Stimulated activated CD8-positive, alpha-beta memory T cell treated with anti-CD3 and anti-CD28 coated beads, Interleukin-7, amount 100 ng/mL, for 48 hours (primary cell): Measurements from ENCODE around the gene VWA7.
"Not testable (repeated sequence)": the region's sequence is repeated elsewhere in the genome, so short reads cannot be mapped to it uniquely, and the experiment has no call there.

Source experiments
- DNase-seq, 2 donors: peaks; one replicate each; pipeline ENCODE4 v3.0.0-alpha.2; 2020; ENCODE audit warnings: low read depth in 1 of 2; ENCODE audit errors: extremely low read depth in 1 of 2

Gene VWA7

GRCh38 chr6:31776989-31777666 lies at the start of gene VWA7:
VWA7 (minus strand) TSS chr6:31777328; CDS start chr6:31776779, 549 bp downstream.
- peak; percentile 74 to 78 for DNase-seq

GRCh38 chr6:31826793-31827285 lies 49.7 kb upstream of the VWA7 start:
- DNase-seq = no peak

GRCh38 chr6:31825553-31825952 lies 48.4 kb upstream of the VWA7 start:
- no peak for DNase-seq

GRCh38 chr6:31823592-31824196 lies 46.6 kb upstream of the VWA7 start:
- not testable (repeated sequence) for DNase-seq

GRCh38 chr6:31822036-31822821 lies 45.1 kb upstream of the VWA7 start:
- no peak for DNase-seq

GRCh38 chr6:31821301-31822035 lies 44.3 kb upstream of the VWA7 start:
- DNase-seq = peak in 1 of 2 donors; percentile 57

- DNase-seq = not testable (repeated sequence)
These were observed 43.3 kb upstream of the VWA7 start for GRCh38 chr6:31820399-31820798.

- no peak for DNase-seq
These were observed 42.8 kb upstream of the VWA7 start for GRCh38 chr6:31819871-31820299.

GRCh38 chr6:31817929-31818511 lies 40.9 kb upstream of the VWA7 start:
- not testable (repeated sequence) for DNase-seq

GRCh38 chr6:31817133-31817928 lies 40.2 kb upstream of the VWA7 start:
- not testable (repeated sequence) for DNase-seq

GRCh38 chr6:31815025-31815838 lies 38.1 kb upstream of the VWA7 start, which contains the start of the genes HSPA1A and HSPA1L:
HSPA1A (plus strand) TSS chr6:31815543; CDS start chr6:31815757, 214 bp downstream.
HSPA1L (minus strand) TSS chr6:31815283; CDS start chr6:31811972, 3,311 bp downstream.
- DNase-seq = peak in 1 of 2 donors; percentile 69

- DNase-seq = peak in 1 of 2 donors; percentile 64
These were observed 37.5 kb upstream of the VWA7 start for GRCh38 chr6:31814677-31815024.

GRCh38 chr6:31813465-31813849 lies 36.3 kb upstream of the VWA7 start:
- DNase-seq = no peak

- DNase-seq = no peak
These were observed 34.5 kb upstream of the VWA7 start for GRCh38 chr6:31811645-31812044.

- DNase-seq = not testable (repeated sequence)
These were observed 31.5 kb upstream of the VWA7 start for GRCh38 chr6:31808599-31808998.

- DNase-seq = peak; percentile 95
These were observed 29.5 kb upstream of the VWA7 start, which contains the start of gene LSM2 for GRCh38 chr6:31806470-31807272. LSM2 (minus strand) TSS chr6:31806966; CDS start chr6:31806757, 209 bp downstream.

GRCh38 chr6:31805939-31806469 lies 28.9 kb upstream of the VWA7 start:
- no peak for DNase-seq
